ENCODE results near the gene SLC6A12.
A peak's percentile ranks its signal among the peaks of the same experiment; 100 is the strongest.
"Not testable (repeated sequence)": the region's sequence is repeated elsewhere in the genome, so short reads cannot be mapped to it uniquely, and the experiment has no call there.

SLC6A12 gene

DNA sequence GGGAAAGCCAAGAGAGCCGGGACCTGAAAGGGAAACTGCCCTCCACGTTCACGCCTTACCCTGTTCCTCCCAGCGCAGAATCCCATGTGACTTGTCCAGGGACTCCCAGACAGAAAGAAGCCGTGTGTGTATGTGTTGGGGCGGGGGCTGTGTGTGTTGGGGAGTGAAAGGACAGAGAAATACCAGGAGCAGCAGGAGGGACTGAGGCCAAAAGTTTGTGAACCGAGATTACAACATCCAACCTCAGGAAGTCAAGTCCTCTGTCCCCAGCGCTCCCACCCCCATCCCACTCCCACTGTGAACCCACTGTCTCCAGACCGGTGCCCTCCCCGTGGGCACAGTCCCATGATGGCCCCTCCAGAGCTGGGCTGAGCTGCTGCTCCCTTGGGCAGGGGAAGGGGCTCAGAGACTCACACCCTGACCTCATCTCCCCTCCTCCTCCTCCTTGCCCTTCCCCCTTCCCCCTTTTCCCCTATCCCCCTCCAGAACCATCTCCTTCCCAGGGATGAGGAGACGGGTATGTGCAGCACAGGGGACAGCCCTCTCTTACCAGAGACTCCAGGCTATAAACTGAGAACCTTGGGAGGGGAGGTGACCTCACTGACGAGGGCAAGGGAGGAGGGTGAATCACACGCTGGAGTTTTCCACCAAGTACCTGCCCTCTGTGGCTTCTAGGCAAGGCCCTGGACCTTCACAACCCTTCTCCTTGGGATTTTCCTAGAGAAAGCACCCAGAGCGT, at the start of gene SLC6A12:
SLC6A12 (minus strand) TSS at position 155 of the 739 bp plus-strand sequence. CDS start 4,171 bp downstream, outside the sequence.
- peak; percentile 29 for DNase-seq

DNA sequence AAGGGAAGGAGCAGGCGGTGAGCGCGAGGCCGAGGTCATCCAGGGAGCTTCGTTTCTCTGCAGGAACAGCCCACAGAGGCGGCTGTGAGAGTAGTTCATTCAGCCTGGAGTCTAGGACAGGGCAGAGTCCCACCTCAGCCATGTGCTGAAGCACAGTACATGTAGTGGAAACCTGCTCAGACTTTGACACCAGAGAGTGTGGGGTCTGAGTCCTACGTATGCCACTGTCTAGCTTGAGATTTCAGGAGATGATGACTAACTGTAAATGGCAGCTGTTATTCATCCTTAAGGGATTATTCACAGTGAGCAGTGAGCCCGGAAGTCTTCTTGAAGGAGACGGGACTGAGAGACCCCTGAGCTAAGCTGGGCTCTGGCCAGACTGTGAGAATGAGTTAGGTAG, 49.6 kb upstream of the SLC6A12 start:
- peak; percentile 6 for DNase-seq

DNA sequence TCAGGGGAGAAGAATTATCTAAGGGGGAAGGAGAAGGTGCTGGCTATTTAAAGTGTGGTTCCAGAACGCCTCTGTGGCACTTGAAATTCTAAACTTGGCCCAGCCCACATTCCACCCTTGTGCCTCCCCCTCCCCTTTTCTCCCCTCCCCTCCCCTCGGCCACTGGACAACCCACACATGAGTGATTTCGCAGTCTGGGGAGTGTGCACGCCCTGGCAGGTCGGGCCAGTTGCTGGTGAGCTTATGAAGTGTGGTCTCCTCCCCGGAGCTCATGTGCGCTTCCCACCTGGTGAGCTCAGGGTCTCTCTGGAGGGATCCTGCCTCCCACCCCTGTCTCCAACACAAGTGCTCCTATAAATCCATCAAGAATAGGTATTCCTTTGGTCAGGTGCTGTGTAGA, 48.9 kb upstream of the SLC6A12 start, which contains the start of gene SLC6A13:
SLC6A13 (minus strand) TSS at position 20 of the 400 bp plus-strand sequence. CDS start 2,784 bp downstream, outside the sequence.
- no peak for DNase-seq

DNA sequence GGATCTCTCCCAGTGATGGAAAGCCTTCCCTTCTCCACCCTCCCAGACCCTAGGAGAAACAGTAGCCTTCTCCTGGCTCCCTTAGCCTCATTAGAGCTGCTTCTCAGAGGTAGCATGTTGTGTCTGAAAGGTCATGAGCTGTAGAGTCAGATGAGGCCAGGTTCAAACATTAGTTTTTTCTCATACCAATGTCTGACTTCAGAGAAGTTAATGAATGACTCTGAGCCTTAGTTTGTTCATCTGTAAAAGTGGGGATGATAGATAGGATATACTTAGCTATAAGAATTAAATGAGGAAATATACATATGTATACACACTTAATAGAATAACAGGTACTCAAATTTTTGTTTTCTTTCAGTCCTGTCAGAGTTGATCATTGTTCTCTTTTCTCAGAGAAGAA, 48.2 kb upstream of the SLC6A12 start:
- DNase-seq: no peak

DNA sequence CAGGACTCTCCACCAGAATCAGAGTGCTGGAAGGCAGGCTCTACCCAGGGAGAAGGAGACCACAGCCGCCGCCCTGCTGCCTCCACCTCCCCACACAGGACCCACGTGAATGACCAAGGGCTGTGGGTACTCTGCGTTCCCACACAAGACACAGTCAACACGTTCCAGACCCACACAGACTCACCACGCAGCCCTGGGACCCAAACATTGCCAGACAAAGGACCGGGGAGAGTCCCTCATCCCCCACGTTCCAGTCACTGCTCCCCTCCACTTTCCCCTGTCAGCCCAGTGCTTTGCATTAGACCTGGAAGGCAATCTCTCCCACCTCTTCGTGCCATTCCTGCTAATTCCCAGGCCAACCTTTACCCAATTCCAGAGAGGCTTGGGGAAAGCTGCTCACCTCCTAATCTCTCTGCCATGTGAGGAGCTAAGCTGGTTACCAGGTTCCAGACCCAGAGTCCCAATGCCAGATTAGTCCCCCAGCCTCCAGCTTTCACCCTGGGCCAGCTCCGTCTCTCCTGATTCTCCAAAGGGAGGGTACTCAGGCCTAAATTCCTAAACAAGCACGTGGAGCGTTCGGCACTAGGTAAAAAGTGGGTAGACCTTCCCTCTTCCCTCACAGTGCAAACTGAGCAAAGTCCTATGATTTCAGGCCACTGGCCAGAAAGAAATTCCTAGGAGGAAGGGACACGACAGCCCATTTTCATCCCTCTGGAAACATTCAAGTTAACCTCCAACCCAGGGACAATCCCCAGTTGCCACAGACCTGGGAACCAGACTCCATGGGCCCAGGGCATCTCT, 43.8 kb upstream of the SLC6A12 start:
- DNase-seq: no peak

DNA sequence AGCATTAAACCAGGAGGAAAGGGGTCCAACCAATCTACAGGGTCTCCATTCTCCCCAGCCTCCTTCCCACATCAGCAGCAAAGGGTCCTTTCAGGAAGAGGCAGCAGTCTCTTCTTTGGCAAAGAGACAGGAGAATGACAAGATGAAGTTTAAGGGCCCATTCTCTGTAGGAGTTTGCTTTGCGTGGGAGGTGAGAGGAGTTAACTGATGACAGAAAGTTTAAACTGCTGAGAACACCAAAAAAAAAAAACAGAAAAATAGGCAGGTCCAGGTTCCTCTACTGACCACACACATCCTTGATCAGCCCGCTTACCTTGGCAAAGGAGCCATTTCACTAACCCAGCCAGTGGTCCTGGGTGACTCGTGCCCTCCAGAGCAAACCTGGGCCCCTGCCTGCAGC, 43.0 kb upstream of the SLC6A12 start:
- DNase-seq: no peak

DNA sequence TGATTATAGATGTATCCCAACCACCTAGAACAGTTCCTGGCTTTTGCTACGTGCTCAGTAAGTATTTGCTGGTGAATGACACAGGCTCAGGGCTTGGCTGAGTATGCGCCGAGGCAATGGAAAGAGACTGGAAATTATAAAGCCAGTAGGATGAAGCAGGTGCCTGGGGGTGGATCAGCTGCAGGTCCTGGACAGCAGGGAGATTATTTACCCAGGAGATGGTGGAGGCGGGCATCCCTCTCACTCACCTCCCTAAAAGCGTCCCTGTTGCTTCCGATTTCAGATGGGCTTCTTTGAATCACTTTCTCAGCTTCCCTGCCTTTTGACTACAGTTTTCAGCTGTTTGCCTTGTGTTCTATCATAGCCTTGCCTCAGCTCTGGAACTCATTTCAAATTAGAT, 42.3 kb upstream of the SLC6A12 start:
- DNase-seq: no peak

DNA sequence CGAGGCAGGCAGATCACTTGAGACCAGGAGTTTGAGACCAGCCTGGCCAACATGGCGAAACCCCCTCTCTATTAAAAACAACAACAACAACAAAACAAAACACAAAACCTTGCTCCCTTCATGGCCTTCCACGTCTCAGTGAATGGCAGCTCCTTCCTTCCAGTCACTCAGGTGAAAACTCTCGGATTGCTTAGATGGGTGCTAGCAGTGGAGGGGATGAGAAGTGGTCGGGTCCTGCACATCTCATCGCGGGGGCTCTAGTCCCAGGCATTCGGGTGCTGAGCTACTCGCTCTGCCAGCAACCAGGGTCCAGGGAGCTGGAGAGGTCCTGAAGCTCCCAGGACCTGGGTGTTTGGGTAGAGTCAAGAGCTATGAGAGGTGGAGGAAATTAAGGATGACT, 41.0 kb upstream of the SLC6A12 start:
- DNase-seq: no peak

DNA sequence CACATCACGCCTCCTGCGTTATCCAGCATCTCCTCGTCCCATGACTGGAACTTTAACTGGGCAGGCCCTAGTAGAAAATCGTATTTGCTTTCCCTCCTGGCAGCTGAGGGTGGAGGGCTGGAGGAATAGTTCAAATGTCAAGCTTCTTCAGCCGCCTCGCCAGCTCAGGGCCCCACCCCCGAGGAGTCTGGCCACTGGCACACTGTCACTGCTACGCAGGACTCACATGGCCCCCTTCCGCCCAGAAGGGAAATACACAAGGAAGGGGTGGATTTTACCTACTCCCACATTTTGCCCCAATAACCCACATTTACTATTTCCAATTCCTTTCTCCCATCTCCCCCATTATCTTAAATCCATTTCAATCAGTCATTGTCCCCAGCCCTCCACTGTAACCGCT, 40.1 kb upstream of the SLC6A12 start:
- DNase-seq: no peak

DNA sequence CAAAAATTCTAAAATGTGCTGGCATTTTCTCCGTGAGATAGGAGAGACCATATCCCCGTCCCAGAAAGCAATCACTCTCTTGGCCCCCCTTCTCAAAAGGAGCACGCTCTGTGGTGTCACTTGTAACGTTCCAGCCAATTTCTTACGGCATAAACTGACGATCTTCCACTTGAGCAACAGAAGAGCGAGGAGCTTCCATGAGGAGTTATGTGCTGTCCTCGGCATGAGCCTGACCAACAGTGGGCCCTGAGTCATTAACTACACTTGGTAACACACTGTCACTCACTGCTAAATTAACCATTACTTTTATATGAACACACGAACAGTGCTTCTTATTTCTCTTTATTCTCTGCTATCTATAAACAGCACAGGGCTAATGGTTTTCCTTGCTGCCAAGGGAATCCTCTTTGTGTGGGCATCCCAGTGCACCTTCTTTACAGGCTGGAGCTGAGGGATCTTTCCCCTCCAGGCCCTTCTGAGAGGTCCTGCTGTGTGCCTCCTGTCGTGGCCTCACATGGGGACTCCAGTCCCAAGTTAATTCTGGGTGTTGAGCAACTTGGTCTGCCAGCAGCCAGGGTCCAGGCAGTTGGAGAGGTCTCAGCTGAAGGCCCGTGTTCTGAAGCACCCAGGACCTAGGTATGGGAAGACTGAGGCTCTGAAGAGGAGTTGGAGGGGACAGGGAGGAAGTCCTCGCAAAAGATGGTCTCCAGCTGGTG, 39.3 kb upstream of the SLC6A12 start:
- no peak for DNase-seq

DNA sequence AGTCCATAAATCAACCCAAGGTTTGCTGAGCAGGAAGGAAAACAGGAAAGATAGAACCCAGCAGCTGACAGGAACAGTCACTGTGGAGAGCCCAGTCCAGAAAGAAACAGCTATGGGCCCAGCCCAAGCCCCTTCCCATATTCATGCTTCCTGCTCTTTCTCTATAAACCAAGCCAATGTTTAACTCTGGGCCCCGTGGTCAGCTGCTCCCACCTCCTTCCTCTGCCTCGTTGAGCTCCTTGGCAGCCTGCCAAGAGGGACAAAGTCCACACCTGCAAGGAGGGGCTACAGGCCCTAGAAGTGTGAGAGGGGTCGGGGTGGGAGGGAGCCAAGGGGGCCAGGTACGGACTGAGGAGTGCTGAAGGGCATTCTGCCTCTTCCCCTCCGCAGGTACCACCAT, 38.7 kb upstream of the SLC6A12 start:
- no peak for DNase-seq

DNA sequence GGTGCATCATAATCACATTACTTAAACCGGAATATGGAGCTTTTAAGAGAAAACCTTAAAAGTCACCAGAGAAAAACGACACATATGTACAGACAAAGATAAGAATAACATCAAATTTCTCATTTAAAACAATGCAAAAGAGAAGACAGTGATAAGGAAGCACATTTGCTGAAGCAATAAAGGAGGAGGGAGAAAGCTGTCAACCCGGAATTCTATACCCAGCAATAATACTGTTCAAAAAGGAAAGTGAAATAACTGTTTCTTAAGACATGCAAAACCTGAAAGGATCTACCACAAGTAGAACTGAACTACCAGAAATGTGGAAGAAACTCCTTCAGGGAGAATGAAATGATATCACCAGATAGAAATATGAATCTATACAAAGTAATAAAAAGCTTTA, 33.3 kb upstream of the SLC6A12 start:
- no peak for DNase-seq

DNA sequence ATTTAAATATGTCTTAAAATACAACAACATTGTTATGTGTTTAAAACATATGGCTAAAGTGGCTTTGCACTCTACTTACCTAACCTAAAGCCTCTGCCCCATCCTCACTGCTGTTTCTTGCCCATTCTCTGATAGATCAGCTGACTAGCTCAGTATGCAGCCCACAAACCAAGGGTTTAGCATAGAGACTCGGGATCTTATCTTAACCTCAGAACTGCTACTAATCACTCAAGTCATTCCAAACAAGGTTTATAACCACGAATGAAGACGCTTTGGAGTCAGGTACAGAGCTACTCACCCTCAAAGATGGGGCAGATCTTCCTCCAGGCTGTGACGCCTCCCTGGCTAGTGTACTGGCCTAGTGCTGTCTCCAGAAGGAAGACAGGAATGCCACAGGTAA, 29.4 kb upstream of the SLC6A12 start:
- DNase-seq: no peak

DNA sequence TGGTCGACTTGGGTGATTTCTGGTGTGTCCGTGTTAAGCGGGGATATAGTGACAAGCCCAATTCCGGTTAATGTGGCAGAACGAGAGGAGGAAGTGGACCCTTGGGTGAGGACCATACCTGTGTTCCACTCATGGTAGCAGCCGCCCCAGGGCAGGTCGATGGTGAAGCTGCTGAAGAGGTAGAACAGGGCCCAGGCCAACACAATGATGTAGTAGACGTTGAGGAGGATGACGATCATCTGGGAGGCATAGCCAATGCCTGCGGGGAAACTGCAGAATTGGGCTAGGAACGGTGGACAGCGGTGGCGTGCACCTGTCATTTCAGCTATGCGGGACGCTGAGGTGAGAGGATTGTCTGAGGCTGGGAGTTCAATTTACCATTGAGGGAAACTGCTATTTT, 28.5 kb upstream of the SLC6A12 start:
- no peak for DNase-seq

DNA sequence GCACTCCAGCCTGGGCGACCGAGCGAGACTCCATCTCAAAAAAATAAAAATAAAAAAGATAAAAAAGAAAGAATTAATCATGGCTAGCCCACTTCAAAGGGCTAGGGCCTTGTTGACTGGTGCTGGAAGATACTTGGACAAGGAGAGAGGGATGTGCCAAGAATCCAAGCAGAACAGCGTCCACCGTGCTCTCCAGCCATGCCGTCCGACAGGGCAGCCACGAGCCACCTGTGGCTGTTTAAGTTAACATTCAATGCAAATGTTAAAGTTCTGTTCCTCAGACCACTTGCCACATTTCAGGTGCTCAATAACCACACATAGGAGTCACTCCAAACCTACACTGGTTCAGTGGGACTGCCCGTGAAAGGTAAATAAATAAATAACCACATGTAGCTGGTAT, 27.3 kb upstream of the SLC6A12 start:
- no peak for DNase-seq

DNA sequence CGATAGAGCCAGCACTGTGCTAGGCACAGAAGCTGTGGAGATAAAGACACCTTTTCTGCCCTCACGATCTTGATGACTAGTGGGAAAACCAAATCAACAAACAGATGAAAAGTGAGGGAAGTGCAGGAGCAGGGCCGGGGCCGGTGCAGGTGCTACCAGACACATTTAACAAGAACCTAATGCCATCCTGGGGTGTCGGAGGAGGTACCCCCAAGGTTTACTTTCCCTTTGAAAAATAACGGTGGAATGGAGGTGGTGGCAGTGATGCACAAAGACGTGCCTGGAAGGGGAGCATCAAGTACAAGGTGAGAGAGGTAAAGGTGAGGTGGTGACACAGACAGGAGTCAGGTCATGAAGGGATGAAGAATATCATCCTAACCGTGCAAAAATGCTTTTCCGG, 26.6 kb upstream of the SLC6A12 start:
- no peak for DNase-seq

DNA sequence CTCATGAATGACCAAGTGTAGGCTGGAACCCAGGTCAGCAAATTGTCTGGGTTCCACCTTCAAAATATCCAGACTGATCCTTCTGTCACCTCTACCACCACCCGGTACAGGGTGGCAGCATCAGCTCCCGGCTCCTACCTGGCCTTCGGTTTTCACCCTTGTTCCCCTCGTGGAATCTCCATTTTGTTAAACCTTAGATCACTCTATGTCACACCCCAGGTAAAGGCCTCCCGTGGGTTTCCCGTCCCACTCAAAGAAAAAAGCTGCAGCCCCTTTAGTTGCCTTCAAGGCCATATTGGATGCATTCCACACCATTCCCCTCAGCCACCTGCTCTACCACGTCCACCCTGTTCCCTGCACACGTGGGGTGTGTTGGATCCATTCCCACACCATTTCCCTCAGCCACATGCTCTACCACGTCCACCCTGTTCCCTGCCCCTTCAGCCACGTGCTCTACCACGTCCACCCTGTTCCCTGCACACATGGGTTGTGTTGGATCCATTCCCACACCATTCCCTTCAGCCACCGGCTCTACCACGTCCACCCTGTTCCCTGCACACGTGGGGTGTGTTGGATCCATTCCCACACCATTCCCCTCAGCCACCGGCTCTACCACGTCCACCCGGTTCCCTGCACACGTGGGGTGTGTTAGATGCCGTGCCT, 24.9 kb upstream of the SLC6A12 start:
- DNase-seq: no peak

DNA sequence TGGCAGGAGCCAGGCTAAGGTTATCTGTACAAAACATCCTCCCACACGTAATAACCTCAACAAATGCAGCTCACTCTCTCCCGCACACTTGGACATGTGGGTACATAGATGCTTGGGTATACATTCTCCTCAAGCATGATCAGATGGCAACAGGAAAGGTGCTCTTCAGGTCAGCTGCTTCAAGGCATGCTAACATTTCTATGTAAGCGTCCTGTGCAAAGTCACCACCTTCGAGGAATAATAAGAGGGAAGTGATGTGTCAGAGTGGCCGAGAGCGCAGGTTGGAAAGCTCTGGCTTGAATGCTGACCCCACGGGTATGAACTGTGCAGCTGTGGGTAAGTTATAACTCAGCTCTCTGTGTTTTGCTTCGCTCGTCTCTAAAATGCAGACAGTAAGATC, 24.2 kb upstream of the SLC6A12 start:
- DNase-seq: no peak

DNA sequence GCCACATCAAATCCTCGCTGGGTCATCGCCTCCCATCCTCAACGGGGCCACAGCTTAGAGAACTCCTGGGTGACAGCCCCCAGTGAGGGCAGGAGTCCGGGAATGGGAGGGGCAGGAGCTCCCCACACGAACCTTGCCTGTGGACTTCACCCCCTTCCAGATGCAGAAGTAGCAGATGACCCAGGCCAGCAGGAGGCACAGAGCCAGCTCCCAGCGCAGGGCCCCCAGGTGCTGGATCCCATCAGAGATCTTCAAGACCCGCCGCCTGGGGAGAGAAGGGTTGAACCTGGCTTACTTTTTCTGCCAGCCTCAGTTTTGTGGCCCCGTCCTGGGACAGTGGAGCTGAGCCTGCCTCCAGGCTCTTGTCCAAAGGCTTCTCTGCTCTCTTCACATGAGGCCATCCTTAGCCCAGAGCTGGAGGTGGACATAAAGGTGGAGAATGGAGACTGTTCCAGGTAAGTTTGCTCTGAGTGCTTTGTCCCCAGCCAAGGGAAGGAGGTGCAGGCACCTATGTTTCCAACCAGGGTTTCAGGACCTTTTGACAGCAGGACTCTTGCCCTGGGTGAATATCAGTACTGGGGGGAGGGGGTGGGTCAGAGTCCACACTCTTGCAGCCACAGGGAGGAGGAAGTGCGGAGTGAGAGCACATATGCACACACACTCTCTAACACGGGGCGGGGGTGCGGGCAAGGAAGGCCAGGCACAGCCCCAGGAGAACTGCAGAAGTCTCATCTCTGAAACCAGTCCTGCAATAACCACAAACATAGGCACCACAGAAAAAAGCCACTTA, 23.3 kb upstream of the SLC6A12 start:
- DNase-seq: peak; percentile 75

DNA sequence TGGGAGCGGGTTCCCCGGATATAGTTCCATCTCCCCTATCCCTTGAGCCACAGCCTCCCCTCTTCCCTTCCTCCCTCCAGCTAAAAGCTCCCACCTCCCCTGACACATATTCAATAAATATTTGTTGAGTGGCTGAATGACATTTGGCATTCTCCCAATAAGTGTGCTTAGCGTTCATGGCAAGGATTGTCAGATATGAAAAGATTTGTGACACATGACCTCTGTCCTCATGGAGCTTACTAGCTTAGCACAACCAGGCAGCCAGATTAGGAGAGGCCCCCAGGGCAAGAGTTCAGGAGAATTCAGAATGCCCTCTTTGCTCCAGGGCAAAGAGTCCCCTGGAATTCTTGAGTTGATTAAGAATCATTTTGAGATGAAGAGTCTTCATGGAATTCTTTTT, 22.5 kb upstream of the SLC6A12 start:
- DNase-seq: no peak

DNA sequence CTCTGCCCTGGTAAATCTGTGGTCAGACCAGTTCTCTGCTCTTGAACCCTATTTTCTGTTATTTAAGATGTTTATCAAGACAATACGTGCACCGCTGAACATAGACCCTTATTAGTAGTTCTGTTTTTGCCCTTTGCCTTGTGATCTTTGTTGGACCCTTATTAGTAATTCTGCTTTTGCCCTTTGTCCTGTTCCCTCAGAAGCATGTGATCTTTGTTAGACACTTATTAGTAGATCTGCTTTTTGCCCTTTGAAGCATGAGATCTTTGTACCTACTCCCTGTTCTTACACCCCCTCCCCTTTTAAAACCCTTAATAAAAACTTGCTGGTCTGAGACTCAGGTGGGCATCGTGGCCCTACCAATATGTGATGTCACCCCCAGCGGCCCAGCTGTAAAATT, 22.0 kb upstream of the SLC6A12 start:
- not testable (repeated sequence) for DNase-seq

DNA sequence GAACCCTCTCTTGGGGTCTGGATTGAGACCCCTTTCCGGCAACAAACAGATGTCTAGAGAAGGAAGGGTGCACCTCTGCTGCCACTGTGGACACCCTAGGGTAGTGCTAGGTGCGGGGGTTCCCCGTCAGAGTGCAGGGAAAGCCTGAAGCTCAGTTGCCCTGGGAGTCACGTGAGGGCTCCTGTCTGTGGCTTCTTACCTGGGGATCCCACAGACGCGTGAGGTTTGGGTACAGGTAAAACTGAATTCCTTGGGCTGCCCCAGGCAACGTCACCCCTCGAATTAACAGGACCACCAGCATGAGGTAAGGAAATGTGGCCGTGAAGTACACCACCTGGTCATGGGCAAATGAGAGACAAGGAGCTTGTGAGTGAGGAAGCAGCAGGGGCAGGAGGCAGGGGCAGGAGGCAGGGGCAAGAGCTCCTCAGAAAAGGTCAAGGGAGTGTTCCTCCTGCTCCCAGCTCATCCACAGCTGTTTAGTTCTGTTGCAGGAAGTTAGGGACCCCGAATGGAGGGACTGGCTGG, 21.0 kb upstream of the SLC6A12 start:
- no peak for DNase-seq
